Anterior cingulate cortex (tissue), 58 donors: Measurements from ENCODE around the gene CLEC14A.
A peak's percentile ranks its signal among the peaks of the same experiment; 100 is the strongest.

ENCODE experiments used
- DNase-seq, 58 donors: peaks; one replicate each; lab custom pipeline; 2025; lab: John Stamatoyannopoulos, UW

Gene CLEC14A

GRCh38 chr14:38255673-38256532 is at the start of gene CLEC14A:
Gene CLEC14A (minus strand): TSS chr14:38256093. CDS start chr14:38256022, 71 bp downstream.
- peak in 2 of 58 donors; percentile 10 to 12 for DNase-seq

- DNase-seq, result no peak
Measured at GRCh38 chr14:38302966-38303365, 47.1 kb upstream of the CLEC14A start.

- DNase-seq, result no peak
Measured at GRCh38 chr14:38302034-38302433, 46.1 kb upstream of the CLEC14A start.

- DNase-seq, result peak in 8 of 58 donors; percentile 1 to 16 (median 6)
Measured at GRCh38 chr14:38297681-38298080, 41.8 kb upstream of the CLEC14A start.

GRCh38 chr14:38291681-38292467 is 36.0 kb upstream of the CLEC14A start:
- DNase-seq, result no peak

GRCh38 chr14:38290601-38291188 is 34.8 kb upstream of the CLEC14A start:
- no peak for DNase-seq

GRCh38 chr14:38286452-38286851 is 30.6 kb upstream of the CLEC14A start:
- no peak for DNase-seq

- no peak for DNase-seq
Measured at GRCh38 chr14:38285962-38286361, 30.1 kb upstream of the CLEC14A start.

- DNase-seq, result no peak
Measured at GRCh38 chr14:38282936-38283335, 27.0 kb upstream of the CLEC14A start.

GRCh38 chr14:38280081-38280480 is 24.2 kb upstream of the CLEC14A start:
- DNase-seq, result no peak

- DNase-seq, result no peak
Measured at GRCh38 chr14:38279572-38279971, 23.7 kb upstream of the CLEC14A start.

GRCh38 chr14:38278035-38278434 is 22.1 kb upstream of the CLEC14A start:
- DNase-seq, result no peak

- no peak for DNase-seq
Measured at GRCh38 chr14:38262844-38263243, 7.0 kb upstream of the CLEC14A start.

GRCh38 chr14:38261620-38262019 is 5.7 kb upstream of the CLEC14A start:
- no peak for DNase-seq

- no peak for DNase-seq
Measured at GRCh38 chr14:38257507-38257906, 1.6 kb upstream of the CLEC14A start.

GRCh38 chr14:38256533-38256840 is 594 bp upstream of the CLEC14A start:
- DNase-seq, result no peak

- peak in 1 of 58 donors; percentile 12 for DNase-seq
Measured at GRCh38 chr14:38255408-38255672, 553 bp downstream of the CLEC14A start.

- DNase-seq, result peak in 1 of 58 donors; percentile 11
Measured at GRCh38 chr14:38254571-38255407, 1.1 kb downstream of the CLEC14A start.

GRCh38 chr14:38253676-38254075 is 2.2 kb downstream of the CLEC14A start:
- no peak for DNase-seq

GRCh38 chr14:38252066-38252710 is 3.7 kb downstream of the CLEC14A start:
- no peak for DNase-seq
